GM18907 (cell line): Measurements from ENCODE around the gene GRIN2D.
"Not testable (repeated sequence)": the region's sequence is repeated elsewhere in the genome, so short reads cannot be mapped to it uniquely, and the experiment has no call there.

Experiments
- ATAC-seq: cut with Tn5 transposase; IDR thresholded peaks from one replicate; pipeline ENCODE4 v1.9.1; 2021; ENCODE audit warnings: mild to moderate bottlenecking, moderate library complexity; ENCODE audit not compliant: unreplicated experiment

GRIN2D gene

GRCh38 chr19:48371367-48371766 lies 22.1 kb upstream of the GRIN2D start:
- ATAC-seq = no peak

DNA sequence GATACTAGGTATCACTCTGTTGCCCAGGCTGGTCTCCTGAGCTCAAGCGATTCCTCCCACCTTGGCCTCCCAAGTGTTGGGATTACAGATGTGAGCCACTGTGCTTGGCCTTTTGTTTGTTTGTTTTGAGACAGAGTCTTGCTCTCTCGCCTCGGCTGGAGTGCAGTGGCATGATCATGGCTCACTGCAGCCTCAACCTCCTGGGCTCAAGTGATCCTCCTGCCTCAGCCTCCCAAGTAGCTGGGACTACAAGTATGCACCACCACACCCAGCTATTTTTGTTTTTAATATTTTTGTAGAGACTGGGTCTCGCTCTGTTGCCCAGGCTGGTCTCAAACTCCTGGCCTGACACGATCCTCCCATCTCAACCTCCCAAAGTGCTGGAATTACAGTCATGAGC lies 21.7 kb upstream of the GRIN2D start:
- not testable (repeated sequence) for ATAC-seq

GRCh38 chr19:48372904-48373303 lies 20.6 kb upstream of the GRIN2D start:
- ATAC-seq = no peak

- no peak for ATAC-seq
These were observed 19.9 kb upstream of the GRIN2D start for GRCh38 chr19:48373567-48373966.

- no peak for ATAC-seq
These were observed 15.3 kb upstream of the GRIN2D start for GRCh38 chr19:48378194-48378570.

DNA sequence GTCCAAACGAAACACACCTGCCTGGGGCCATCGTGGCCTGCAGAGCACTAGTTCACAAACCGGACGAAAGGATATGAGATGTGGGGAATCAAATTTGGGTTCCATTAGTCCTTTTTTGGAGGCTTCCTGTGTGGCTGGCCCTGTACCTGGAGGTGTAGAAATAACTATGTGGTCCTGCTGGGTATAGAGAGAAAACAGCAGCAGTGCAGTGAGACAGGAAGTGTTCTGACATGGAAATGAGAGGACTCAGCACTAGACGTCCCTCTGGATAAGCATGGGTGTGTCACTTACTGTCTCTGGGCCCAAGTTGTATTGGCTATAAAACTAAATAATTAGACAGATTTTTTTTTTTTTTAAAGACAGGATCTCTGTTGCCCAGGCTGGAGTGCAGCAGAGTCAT lies 14.4 kb upstream of the GRIN2D start:
- no peak for ATAC-seq

GRCh38 chr19:48381178-48381950 lies 12.1 kb upstream of the GRIN2D start:
- no peak for ATAC-seq

DNA sequence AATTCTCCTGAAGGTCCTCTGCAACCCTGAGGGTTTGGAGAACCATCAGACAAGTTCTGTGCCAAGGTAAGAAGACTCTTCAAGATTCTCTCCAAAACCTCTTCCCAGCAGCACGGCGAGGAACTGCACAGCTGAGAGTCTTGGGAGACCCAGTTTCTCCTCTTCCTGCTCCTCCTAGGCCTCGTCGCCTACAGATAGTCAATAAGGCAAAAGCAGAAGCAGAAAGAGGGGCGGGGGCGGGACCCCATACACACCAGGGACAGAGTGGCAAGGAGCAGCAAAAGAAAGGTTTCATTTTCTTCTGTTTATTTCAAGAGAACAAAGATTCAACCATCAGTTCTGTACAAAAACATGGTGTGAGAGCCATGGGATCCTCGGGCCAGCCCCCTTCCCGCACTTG lies 11.2 kb upstream of the GRIN2D start:
- ATAC-seq = no peak

DNA sequence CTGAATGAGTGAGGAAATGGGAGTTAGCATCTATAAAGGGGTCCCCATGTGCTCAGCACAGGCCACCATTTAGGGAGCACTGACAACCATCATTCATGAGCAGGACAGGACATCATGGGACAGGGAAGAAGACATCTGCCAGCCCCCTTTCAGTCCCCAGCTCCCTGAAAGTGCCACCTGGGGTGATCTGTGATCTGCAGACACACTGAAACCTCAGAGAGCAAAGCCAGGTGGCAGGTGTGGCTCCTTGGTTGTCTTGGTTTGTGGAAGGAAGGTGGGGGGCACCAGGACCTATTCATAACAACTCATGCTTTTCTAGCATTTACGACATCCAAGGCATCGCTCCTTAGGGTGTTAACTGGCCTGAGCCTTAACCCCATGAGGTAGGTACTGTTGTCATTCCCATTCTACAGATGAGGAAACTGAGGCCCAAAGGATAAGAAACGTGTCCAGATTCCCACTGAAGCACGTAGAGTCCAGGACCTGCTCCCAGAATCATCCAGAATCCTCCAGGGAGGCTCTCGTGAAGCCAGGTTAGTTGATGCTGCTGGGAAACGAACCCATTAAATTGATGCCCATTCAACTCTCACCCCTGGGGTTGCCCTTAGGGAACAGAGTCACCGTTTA lies 7.9 kb upstream of the GRIN2D start:
- ATAC-seq = no peak

GRCh38 chr19:48386981-48387380 lies 6.5 kb upstream of the GRIN2D start:
- no peak for ATAC-seq

- no peak for ATAC-seq
These were observed 3.0 kb upstream of the GRIN2D start for GRCh38 chr19:48390188-48391099.

- ATAC-seq = peak; percentile 65
These were observed 2.1 kb upstream of the GRIN2D start, which contains the start of gene KDELR1 for GRCh38 chr19:48391100-48392005. Gene KDELR1 (minus strand): TSS chr19:48391551. CDS start chr19:48391358, 193 bp downstream.

- not testable (repeated sequence) for ATAC-seq
These were observed 1.5 kb upstream of the GRIN2D start for GRCh38 chr19:48392006-48392344.

DNA sequence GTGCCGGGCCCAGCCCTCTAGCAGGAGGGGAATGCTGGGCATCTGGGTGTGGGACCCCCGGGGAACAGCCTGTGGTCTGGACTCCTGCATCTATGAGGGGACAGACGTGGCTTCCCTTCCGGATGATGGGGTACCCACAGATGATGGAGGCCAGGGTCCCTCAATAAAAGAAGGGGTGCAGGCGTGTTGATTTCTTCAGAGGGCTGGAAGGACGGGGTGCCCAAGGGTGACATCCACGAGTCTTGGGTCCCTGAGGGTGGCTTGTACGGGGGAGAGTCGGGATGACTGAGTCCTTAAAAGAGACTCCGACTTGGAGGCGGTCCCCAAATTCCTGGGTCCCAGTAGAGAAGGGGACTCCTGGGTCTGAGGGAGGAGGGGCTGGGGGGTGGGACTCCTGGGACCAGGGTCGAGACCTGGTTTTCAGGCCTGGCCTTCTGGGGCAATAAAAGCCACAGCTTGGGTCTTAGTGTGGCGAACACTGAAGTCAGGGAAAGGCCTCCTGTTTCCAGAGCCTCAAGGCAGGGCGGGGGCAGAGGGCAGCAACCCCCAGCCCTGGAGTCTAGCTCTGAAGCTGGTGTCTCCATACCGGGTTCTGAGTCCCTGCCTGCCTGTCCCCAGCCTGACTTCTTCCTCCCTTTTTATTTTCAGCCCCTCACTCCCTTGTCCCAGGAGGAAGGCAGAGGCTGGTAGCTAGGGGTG lies 459 bp upstream of the GRIN2D start:
- ATAC-seq = no peak

- ATAC-seq = no peak
These were observed 1.1 kb downstream of the GRIN2D start for GRCh38 chr19:48394331-48395169.

- no peak for ATAC-seq
These were observed 1.6 kb downstream of the GRIN2D start for GRCh38 chr19:48395170-48395455.

DNA sequence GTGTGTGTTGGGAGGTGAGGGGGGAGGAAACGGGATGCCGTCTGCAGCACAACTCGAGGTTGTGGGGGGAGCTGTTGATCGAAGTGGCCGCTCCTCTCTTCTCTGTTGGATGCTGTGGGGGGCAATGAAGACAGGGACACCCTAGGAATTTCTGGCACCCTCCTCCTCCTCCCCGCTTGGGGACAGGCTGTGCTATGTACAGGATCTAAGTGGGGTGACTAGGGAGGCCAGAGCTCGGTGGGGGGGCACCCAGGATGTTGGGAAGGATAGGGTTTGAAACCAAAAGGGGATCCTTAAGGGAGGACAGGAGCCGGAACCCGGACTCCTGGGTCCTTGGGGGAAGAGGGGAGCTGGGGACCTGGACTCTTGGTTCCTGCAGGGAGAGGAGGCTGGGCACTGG lies 2.0 kb downstream of the GRIN2D start:
- no peak for ATAC-seq

GRCh38 chr19:48396016-48396823 lies 2.8 kb downstream of the GRIN2D start:
- no peak for ATAC-seq

GRCh38 chr19:48396824-48397176 lies 3.3 kb downstream of the GRIN2D start:
- ATAC-seq = no peak
